ENCODE results near the gene NAT10. TPM values are rescaled to one million over a fixed set of nuclear protein-coding genes. Genes with fewer than 3 reads are reported as not detected.

The NAT10 gene
- total RNA-seq, 1 experiment from 2014 or later, result 96.3 TPM

- Histone ChIP-seq H3K27me3 (no peaks in the 10 kb centered on the region), H3K4me3 (no peak overlapping the region), H3K9me3 (no peaks in the 10 kb centered on the region), H3K36me3 (peaks cover 26% of the 10 kb centered on the region)
- no peak for DNase-seq
These were observed 49.8 kb downstream of the NAT10 start for GRCh38 chr11:34155057-34155756.

DNA sequence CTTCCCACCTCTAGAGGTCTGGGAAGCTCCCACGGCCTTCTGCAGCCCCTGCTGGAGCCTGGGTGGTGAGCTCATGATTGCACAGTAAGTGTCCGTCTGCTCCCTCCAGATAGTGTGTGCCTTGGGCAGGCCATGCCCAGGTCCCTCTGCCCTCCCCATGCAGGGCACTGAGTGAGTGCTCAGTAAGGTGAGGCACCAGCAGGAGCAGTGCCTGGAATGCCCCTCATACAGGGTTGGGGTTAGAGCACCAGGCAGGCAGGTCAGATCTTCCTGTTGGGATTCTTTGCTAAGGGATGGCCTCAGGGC, 50.3 kb downstream of the NAT10 start:
- no peaks in the 10 kb centered on the region for H3K27me3 ChIP-seq
- H3K36me3 ChIP-seq, result peaks cover 21% of the 10 kb centered on the region
- DNase-seq, result no peak
- H3K4me3 ChIP-seq, result no peak overlapping the region
- no peaks in the 10 kb centered on the region for H3K9me3 ChIP-seq

- H3K36me3 ChIP-seq, result peaks cover 12% of the 10 kb centered on the region
- DNase-seq, result no peak
- no peaks in the 10 kb centered on the region for H3K27me3 ChIP-seq
- H3K4me3 ChIP-seq, result no peak overlapping the region
- H3K9me3 ChIP-seq, result no peaks in the 10 kb centered on the region
These were observed 51.7 kb downstream of the NAT10 start for GRCh38 chr11:34157163-34157562.

GRCh38 chr11:34158661-34159060, 53.2 kb downstream of the NAT10 start:
- peaks cover 7% of the 10 kb centered on the region for H3K36me3 ChIP-seq
- DNase-seq, result no peak
- H3K27me3 ChIP-seq, result no peaks in the 10 kb centered on the region
- H3K9me3 ChIP-seq, result no peaks in the 10 kb centered on the region
- H3K4me3 ChIP-seq, result no peak overlapping the region

DNA sequence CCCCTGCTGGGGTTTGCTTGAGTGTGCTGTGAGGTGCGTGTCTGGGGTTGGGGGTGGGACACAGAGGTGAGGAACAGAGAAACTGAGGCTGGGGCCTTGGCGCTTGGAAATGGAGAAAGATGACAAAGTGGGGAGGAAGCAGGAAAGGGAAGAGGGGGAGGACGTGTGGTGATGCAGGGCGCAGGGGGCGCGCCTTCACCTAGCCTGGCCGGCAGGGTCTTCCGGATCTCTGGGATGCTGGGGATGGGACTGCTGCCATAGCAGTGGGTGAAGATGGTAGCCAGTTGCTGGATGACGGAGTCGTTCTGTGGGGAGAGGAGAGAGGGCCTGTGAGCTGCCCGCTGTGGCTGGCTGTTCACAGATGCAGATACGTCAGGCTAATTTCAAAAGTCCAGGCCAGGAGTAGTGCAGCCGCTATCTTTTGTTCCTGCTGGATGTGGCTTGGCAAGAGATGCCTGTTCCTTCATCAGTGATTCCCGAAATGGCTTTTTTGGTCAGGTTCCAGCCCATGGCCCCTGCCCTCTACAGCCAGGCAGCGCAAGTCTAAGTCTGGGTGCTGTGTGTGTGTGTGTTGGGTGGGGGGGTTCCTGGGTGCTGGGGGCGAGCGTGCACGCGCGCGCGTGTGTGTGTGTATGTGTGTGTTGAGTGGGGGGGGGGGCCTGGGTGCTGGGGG, 54.8 kb downstream of the NAT10 start:
- Histone ChIP-seq H3K4me3 (no peak overlapping the region), H3K36me3 (peaks cover 7% of the 10 kb centered on the region), H3K9me3 (no peaks in the 10 kb centered on the region), H3K27me3 (no peaks in the 10 kb centered on the region)
- no peak for DNase-seq

- no peak for DNase-seq
- no peak overlapping the region for H3K4me3 ChIP-seq
- peaks cover 7% of the 10 kb centered on the region for H3K36me3 ChIP-seq
- H3K9me3 ChIP-seq, result no peaks in the 10 kb centered on the region
- no peaks in the 10 kb centered on the region for H3K27me3 ChIP-seq
These were observed 55.4 kb downstream of the NAT10 start for GRCh38 chr11:34160791-34161190.

GRCh38 chr11:34161361-34161760, 55.9 kb downstream of the NAT10 start:
- Histone ChIP-seq H3K9me3 (no peaks in the 10 kb centered on the region), H3K4me3 (no peak overlapping the region), H3K27me3 (no peaks in the 10 kb centered on the region), H3K36me3 (peaks cover 5% of the 10 kb centered on the region; the same call in 1 of the 2 replicates)
- DNase-seq, result no peak

DNA sequence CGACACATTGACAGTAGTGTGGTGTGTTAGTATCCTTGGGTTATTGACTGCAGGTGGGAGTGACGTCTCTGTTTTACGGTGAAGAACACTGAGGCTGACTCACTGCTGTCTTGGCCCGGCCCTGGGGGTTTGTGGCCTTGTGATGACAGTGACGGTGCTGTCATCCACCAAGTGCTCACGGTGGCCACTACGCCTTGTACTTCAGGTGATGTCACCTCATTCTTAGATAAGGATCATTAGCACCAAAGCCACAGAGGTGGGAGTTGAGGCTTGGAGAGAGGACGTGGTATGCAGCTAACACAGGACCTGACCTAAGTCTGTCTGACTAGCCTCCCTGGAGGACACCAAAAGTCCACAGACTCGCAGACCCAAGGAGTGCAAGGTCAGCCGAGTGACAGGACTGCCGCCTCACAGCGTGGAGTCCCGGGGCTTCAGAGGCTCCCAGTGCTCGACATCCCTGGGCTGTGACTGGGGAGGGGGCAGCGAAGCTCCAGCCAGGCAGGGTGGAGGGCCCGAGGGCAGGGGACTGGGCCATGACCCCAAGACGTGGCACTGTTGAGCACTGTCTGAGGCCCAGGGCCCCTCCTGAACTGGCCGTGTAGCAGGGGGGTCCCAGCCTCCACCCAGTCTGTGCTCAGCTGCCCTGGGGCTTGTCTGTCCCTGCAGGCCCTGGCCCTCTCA, 56.5 kb downstream of the NAT10 start:
- no peak overlapping the region for H3K4me3 ChIP-seq
- H3K27me3 ChIP-seq, result no peaks in the 10 kb centered on the region
- H3K36me3 ChIP-seq, result peaks cover 3% of the 10 kb centered on the region; the same call in 1 of the 2 replicates
- no peak for DNase-seq
- H3K9me3 ChIP-seq, result no peaks in the 10 kb centered on the region

DNA sequence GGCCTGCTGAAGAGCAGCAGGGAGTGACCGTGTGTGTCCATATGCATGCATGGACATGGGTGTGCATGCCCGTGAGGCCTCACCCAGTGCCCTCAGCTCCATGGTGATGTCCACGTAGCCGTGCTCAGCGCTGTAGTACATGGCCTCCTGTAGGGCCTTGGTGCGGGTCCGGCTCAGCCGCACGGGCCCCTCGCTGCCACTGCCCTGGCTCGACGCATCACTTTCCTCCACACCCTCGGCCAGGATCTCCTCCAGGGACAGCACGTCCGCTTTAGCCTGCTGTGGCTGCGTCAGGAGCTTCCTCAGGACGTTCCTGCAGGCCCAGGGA, 57.0 kb downstream of the NAT10 start:
- H3K36me3 ChIP-seq, result 0 out of 2 replicates have a peak, but pooled peaks cover 2% of the 10 kb centered on the region
- H3K9me3 ChIP-seq, result no peaks in the 10 kb centered on the region
- no peak for DNase-seq
- no peak overlapping the region for H3K4me3 ChIP-seq
- no peaks in the 10 kb centered on the region for H3K27me3 ChIP-seq

DNA sequence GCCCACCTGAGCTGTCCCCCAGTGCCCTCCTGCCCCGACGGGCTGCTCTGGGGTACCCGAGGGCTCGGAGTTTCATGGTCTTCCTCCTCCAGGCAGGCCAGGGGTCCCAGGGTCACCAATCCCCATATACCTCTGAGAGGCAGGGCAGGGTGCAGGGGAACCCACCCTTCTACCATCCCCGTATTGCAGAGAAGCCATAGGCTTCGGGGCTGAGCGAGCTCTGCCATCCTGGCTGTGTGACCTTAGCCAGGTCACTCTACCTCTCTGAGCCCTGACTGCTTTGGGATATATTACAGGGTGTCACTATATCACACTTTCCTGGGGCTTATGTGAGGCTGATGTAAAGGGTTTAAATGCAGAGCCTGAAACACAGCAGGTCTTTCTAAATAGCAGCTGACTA, 57.4 kb downstream of the NAT10 start:
- Histone ChIP-seq H3K4me3 (no peak overlapping the region), H3K27me3 (no peaks in the 10 kb centered on the region), H3K36me3 (0 out of 2 replicates have a peak, but pooled peaks cover 2% of the 10 kb centered on the region), H3K9me3 (no peaks in the 10 kb centered on the region)
- DNase-seq, result no peak

GRCh38 chr11:34165121-34165520, 59.7 kb downstream of the NAT10 start:
- H3K36me3 ChIP-seq, result no peaks in the 10 kb centered on the region
- H3K9me3 ChIP-seq, result no peaks in the 10 kb centered on the region
- no peaks in the 10 kb centered on the region for H3K27me3 ChIP-seq
- H3K4me3 ChIP-seq, result no peak overlapping the region
- DNase-seq, result no peak

DNA sequence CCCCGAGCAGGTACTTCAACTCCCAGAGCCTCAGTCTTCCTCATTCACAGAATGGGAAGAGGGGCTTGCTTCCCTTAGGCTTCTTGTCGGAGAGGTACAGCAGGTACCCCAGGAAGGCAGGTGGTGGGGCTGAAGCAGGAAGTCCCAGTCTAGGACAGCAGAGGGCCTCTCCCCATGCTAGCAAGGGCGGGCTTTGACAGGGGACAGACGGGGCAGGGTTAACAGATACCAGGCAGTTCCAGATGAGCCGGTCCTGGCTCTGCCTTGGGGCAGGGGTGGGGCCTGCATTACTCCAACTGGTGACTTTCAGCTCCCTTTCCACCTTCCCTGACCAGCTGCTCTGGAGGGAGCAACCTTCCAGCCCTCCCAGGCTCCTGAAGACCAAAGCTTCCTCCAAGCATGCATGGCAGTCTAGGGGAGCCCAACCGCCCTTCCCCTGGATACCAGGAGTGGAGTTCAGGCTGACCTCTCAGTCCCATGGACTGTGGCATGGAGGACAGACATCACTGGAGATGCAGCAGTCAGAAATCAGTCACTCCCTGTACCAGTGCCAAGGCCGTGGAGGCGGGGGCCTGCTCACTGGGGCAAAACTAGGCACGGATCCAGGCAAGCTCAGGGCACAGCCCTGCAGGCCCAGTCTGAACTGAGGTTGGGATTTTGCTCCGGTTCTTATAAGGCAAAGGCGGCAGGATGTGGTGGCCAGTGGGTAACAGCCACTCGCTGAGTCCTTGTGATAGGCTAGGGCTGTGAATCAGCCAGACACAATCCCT, 60.5 kb downstream of the NAT10 start:
- Histone ChIP-seq H3K9me3 (no peaks in the 10 kb centered on the region), H3K4me3 (no peak overlapping the region), H3K36me3 (no peaks in the 10 kb centered on the region), H3K27me3 (no peaks in the 10 kb centered on the region)
- peak; percentile 65 for DNase-seq

- H3K4me3 ChIP-seq, result no peak overlapping the region
- H3K36me3 ChIP-seq, result no peaks in the 10 kb centered on the region
- no peaks in the 10 kb centered on the region for H3K27me3 ChIP-seq
- H3K9me3 ChIP-seq, result no peaks in the 10 kb centered on the region
- DNase-seq, result no peak
These were observed 61.6 kb downstream of the NAT10 start for GRCh38 chr11:34166806-34167740.

- no peaks in the 10 kb centered on the region for H3K36me3 ChIP-seq
- no peak overlapping the region for H3K4me3 ChIP-seq
- no peaks in the 10 kb centered on the region for H3K9me3 ChIP-seq
- no peaks in the 10 kb centered on the region for H3K27me3 ChIP-seq
- DNase-seq, result no peak
These were observed 62.5 kb downstream of the NAT10 start for GRCh38 chr11:34167961-34168360.

GRCh38 chr11:34168642-34169420, 63.4 kb downstream of the NAT10 start:
- Histone ChIP-seq H3K4me3 (no peak overlapping the region), H3K27me3 (no peaks in the 10 kb centered on the region), H3K36me3 (no peaks in the 10 kb centered on the region), H3K9me3 (no peaks in the 10 kb centered on the region)
- DNase-seq, result no peak

DNA sequence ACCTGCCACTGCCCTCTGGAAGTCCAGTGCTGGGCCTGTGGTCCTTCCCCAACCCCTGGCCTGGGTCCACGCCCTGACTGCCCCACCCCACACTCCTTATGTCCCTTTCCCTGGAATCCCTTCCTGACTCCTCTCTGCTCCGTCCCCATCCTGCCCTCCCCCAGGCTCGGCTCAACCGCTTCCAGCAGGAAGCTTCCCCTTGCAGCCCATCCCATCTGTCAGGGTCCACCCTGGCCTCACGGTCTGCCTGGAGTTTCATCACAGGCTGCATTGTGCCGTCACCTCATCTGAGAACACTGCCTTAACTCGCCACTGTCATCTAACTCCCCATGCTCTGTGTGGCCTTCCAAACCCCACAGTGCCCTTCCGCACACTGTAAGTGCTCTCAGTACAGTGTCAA, 64.3 kb downstream of the NAT10 start:
- no peaks in the 10 kb centered on the region for H3K36me3 ChIP-seq
- DNase-seq, result no peak
- H3K4me3 ChIP-seq, result no peak overlapping the region
- H3K27me3 ChIP-seq, result no peaks in the 10 kb centered on the region
- no peaks in the 10 kb centered on the region for H3K9me3 ChIP-seq
